GM21515 (cell line): ENCODE results near the gene FANCD2.
"Not testable (repeated sequence)": the region's sequence is repeated elsewhere in the genome, so short reads cannot be mapped to it uniquely, and the experiment has no call there.

ENCODE experiments used
- ATAC-seq: cut with Tn5 transposase; IDR thresholded peaks from one replicate; pipeline ENCODE4 v1.9.1; 2021; ENCODE audit not compliant: unreplicated experiment

The FANCD2 gene

DNA sequence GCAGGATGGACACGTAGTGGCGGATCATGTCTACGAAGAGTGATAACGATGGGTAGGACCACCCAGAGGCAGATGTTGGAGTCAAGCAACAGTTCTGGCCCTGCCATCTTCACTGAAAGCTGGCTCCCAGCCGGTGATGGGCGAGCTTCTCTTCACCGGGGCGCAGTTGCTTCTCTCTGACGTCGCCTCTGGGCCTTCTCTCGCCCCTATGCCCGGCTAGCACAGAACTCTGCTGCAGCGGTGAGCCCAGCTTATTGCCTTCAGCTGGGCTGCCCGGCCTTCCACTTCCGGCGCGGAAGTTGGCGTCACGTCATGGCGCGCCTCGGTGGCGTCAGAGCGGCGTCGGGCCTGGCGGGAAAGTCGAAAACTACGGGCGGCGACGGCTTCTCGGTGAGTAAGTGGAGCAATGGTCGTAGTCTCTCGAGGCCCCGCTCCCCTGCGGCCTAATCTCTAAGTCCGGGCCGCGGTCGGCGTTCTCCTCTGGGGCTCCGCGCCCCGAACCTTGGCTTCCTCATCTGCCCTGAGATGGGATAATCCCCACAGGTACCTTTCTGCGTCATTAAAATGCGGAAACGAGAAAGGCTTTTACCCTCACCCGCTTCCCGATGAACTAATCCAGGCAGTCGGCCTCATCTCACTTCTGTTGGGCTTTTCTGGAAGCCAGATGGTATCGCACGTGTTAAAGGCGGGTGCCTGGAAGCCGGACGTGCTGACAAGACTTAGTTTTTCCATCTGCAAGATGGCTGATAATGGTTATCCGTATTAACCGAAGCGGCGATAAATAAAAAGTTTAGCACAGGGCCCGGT is at the start of gene FANCD2:
TSS of gene FANCD2 (plus strand) at position 354 of the 807 bp plus-strand sequence. CDS start 2,221 bp downstream, outside the sequence.
- ATAC-seq = peak; percentile 89

DNA sequence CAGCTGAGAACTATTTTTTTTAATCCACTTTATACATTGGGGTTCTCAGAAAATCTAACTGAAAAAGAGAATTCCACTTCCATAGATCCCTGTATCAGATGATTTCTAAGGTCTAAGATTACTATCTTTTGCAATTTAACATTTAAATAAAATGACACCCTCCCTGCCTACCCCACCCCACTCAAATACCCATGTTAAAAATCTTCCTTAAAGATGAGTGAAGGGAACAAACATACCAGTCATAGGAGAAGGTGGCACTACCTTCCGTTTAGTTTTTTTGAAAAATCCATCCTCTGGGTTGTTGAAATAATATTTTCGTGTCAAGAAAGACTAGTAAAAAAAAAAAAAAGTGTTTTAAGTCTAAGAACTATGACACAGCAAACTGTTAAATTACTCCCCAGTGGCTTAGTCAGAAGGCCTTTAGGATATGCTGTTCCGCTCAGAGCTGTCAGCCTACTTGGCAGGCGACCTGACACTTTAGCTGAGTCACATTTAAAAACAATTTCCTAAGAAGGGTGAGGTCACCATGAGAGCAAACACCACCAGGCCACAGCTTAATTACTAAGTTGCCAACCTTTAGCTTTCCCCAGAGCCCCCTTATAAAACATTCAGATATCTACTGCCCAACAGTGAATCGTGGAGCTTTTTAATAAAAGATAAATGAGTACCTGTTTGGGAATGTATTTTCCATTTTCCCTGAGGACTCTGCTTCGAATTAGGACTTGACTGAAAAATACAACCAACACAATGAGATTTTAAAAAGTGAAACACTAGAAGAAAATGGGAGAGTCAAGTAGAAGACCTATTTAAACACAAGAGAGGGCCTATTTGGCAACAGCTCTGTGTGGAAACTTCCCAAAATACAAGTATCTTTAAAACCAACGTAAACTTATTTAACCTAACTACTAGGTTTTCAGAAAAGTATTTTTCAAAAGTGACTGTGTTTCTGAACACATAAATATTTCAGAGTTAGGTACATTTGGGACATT is 49.2 kb upstream of the FANCD2 start:
- ATAC-seq = no peak

DNA sequence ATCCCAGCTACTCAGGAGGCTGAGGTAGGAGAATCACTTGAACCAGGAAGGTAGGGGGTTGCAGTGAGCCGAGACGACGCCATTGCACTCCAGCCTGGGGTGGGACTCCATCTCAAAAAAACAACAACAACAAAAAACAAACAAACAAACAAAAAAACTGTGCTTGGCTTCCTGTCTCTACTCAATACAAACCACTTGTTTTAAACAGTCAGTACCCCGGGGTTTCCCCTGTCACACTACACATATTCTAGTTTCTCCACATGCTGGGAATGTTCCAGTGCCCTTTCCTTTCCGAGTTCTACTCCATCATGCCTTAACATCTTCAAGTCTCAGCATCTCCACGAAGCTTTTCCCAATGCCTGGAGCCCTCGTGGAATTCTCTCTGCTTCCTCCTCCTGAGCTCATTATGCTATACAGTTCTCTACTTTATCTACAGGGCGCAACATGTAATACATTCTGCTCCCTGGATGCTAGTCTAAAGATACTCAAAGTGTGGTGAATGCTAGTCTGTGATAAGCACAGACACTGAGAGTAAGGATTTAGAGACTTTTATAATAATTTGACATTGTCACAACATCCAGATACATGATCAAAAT is 47.4 kb upstream of the FANCD2 start:
- no peak for ATAC-seq

DNA sequence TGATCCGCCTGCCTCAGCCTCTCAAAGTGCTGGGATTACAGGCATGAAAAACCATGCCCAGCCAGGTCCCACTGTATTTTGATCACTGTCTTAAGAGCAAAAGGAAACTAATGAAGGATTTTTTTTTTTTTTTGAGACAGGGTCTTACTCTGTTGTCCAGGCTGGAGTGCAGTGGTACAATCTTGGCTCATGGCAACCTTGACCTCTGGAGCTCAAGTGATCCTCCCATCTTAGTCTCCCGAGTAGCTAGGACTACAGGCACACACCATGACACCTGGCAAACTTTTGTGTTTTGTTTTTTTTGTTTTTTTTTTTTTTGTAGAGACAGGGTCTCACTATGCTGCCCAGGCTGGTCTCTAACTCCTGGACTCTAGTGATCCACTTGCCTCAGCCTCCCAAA is 46.0 kb upstream of the FANCD2 start:
- ATAC-seq = no peak

DNA sequence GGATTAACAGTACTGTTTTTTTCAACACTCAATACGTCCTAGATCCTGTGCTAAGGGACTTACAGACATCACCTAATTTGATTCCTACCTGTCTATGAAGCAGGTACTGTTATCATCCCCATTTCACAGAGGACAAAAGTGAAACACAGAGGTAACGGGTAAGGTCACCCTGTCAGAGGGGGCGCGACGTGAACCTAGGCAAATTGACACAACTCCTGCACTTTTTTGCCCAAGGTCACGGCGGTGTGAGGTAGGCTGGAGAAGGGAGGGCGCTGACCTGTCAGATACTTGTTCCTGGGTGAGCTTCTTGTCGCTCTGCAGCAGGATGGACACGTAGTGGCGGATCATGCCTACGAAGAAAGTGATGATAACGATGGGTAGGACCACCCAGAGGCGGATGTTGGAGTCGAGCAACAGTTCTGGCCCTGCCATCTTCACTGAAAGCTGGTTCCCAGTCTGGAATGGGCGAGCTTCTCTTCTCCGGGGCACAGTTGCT is 40.0 kb upstream of the FANCD2 start:
- ATAC-seq = peak; percentile 27

DNA sequence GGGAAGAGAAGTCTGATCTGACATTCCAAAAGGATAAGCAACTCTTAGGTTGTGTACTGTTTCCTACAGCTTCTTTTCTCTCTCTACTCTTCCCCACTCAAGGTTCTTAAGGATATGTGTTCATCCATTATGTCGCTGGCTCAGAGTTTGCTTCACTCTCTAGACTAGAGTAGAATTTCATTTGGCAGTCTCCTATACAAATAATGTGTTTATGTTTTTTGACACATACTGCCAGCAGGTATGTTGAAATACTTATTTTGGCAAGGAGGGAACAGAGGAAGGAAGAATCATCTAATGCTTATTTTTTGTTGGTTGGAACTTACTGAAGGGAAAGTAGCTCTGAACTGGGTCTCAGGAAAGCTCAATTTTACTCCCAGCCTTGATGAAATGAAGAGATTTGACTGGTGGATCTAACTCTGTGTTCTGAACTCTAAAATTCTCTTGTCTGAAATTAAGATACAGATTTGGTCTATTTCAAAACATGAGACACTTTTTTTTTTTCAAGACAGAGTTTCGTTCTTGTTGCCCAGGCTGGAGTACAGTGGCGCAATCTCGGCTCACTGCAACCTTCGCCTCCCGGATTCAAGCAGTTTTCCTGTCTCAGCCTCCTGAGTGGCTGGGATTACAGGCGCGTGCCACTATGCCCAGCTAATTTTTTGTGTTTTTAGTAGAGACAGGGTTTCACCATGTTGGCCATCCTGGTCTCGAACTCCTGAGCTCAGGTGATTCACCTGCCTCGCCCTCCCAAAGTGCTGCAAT is 32.0 kb upstream of the FANCD2 start:
- no peak for ATAC-seq

DNA sequence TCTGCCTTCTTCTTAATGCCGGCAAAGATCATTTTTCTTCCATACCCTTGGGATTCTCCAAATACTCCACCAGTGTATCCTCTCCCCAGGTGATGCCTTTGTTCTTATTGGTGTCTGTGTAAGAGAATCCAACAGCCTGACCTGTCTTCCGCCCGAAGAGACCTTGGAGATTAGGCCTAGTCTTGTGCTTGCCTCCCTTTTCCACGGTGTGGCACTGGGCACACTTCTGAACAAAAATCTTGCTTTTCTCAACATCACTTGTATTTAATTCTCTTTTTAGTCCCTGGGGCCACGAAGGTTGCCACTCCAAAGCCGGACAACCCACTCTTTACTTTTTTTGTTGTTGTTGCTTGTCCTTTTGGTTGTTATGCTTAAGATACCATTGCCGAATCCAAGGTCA is 25.6 kb upstream of the FANCD2 start:
- ATAC-seq = no peak

DNA sequence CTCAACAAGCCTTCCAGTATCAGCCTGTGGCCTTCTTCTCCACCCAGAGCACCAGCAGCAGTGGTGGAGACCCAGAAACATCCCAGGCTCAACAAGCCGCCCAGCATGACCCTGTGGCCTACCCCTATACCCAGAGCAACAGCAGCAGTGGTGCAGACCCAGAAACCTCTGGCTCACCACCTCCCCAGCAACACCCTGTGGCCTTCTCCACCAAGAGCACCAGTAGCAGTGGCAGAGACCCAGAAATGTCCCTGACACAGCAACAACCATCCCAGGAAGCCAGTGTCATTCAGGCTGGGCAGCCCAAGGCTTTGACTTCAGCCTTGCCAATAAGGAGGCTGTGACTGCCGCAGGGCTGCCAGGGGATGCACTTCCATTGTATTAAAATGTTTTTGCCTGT is 23.3 kb upstream of the FANCD2 start:
- ATAC-seq = no peak

DNA sequence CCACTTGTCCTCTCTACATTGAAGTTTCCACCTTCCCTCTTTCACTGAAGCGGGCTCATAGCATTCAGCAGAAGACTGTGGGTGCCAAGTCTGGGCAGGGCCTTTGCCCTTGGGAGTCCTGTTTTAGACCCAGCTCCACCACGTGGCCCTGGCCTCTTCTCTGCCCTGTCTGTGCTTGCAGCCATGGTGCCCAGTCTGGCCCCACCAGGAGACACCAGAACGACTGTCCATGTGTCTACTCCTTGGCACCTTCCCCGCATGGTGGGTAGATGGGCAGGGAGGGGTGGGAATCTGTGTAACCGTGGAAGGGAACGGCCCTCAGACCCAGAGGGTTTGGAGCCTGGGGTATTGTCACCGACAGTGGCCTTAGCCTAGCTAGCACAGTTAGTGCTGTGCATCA is 21.7 kb upstream of the FANCD2 start:
- ATAC-seq = no peak

DNA sequence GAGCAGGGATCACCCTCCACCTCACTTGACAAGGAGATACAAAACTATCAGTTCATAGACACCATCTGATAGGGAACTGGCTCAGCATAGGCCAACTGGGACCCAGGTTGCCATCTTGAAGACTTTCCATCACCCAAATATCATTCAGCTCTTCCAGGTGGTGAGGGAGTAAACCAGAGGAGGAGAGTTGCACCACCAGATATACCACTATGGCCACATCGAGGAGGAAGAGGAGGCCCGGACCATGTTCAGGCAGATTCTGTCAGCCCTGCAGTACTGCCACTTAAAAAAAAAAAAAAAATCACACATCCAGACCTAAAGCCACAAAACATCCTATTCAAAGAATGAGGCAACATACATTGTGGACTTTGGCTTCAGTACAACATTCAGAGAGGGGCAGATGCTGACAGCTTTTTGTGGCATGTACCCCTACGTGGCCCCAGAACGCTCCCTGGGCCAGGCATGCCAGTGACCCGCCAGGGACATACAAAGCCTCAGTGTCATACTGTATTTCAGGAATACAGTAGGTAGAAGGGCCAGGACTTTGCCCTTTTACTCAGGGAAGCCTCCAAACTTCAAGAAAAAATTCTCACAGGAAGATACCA is 21.2 kb upstream of the FANCD2 start:
- no peak for ATAC-seq

DNA sequence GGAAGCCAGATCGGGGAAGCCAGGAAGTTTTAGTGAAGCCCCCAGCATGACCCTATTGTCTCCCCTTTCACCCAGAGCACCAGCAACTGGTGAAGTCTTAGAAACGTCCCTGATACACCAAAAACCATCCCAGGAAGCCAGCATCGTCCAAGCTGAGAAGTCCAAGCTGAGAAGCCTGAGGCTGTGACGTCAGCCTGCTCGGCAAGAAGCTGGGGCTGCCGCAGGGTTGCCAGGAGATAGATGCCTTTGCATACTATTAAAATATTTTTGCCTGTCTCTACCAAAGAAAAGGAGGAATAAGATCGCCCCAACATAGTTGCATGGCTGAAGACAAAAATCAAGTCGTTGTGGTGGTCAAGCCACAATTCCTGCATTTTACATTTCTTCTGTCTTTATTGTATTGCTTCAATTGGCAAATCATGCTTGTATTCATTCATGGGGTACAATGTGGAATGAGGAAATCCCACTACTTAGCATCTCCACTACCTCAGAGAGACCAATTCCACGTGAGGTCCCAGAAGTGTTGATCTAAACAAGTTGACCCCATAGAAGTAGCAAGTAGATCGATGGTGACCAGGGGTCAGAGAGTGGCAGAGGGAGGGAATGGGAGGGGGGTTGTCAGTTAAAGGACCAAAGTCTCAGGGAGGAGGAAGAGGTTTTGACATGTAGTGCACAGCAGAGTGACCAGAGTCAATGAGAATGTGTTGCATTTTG is 20.0 kb upstream of the FANCD2 start:
- no peak for ATAC-seq

DNA sequence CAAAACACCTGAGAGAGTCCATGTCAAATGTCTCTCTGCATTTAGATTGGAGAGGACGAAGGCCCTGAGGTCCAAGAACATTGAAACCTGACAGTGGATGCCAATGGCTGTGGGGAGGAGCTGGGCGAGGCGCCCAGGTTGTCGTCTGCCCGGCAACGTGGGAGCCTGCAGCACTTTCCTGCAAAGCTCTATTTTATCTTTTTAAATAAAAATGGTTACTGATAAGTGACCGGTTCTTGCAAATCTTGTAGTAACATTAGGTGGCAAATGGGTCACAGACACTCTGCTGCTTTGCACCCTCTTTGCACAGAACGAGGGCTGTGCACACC is 19.5 kb upstream of the FANCD2 start:
- no peak for ATAC-seq

DNA sequence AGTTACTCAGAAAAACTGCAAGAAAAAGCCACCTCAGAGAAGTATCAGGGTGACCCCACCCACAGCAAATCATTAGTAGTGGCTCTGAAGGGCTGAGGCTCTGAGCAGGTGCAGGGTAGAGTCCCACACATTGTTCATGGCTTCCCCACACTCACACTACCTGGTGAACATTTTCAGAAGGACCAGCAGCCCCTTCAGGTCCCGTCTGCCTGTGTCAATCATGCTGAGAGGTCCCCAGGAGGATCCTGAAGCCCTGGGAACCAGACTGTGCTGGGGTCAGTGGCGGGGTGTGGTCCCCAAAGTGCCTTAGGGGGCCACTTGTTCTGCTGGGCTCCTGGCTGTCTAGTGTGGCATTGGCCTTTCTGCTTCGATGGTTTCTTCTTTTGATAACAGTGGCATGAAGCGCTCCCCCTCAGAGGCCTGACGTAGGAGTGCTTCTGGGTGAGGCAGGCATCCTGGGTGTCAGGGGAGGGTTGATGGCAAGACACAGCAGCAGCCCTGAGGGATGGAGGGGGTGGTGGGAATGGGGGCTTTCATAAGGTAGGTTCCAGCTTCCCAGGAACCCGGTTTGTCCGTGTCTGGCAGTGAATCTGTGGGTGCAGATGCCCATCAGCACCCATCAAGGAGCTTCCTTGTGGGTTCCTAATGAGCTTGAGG is 19.0 kb upstream of the FANCD2 start:
- ATAC-seq = no peak

DNA sequence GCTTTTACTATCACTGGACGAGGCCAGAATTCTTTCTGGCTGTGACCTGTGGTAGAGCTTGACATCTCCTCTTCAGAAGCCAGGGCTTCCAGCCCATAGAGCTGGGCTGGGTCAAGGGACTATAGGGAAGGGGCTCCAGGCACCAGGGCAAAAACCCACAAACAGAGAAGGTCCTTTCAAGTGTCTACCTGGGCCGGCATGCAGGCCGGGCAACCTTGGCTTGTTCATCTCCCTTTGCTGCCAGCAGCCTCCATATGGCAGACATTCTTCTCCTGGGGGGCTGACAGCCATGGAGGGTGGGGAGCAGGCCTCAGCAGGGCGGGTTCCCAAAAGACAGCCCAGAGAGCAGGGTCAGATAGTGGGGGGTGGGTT is 18.0 kb upstream of the FANCD2 start:
- ATAC-seq = not testable (repeated sequence)

DNA sequence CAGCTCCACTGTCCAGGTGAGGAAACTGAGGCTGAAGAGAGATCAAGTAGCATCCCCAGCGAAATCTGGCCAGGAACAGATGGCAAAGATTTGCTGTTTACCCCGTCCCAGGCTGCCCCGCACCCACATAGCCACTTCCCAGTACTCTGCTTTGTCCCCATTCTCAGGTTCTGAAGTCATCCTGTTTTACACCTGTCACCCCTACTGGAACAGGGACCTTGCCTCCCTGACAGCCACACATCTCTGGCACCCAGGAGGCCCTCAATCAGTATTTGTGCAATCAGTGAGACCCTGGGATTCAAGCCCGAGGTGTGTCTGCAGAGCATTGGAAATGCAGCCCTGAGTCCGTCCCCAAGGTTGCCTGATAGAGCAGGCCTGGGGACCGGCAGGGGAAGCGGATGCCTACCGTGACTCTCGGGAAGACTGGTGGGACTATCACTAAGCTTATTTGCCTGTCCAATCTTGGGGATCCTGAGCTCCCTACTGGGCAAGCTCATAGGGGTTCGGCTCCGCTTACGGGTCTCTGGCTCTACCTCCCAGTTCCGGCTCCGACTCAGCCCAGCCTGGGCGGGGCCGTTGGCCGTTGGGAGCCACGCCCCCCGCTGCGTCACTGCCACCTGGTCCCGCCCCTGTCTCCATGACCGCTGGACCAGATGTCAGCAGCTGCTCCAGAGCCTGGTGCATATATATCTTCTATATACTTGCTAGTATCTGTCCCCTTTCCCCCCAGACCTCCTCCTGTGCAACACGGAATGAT is 17.5 kb upstream of the FANCD2 start:
- peak; percentile 68 for ATAC-seq

DNA sequence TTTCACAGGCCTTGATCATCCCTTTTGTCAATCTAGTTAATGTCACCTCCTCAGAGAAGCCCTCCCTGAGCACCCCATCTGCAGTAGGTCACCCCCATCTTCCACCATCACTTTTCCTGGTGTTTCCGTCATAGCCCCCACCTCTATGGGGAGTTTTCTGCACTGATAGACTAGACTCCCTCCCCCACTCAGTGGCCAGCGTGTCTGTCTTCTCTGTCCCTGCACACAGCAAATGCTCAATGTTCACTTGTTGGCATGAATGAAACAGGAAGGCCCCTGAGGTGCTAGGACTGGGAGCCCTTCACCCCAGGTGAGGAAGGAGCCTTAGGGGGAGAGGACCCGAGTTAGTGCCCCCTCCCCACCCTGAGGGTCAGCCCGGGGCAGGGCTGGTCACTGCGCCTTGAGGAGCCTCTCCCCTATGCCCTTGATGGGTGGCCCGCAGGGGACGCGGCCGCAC is 15.8 kb upstream of the FANCD2 start:
- no peak for ATAC-seq

DNA sequence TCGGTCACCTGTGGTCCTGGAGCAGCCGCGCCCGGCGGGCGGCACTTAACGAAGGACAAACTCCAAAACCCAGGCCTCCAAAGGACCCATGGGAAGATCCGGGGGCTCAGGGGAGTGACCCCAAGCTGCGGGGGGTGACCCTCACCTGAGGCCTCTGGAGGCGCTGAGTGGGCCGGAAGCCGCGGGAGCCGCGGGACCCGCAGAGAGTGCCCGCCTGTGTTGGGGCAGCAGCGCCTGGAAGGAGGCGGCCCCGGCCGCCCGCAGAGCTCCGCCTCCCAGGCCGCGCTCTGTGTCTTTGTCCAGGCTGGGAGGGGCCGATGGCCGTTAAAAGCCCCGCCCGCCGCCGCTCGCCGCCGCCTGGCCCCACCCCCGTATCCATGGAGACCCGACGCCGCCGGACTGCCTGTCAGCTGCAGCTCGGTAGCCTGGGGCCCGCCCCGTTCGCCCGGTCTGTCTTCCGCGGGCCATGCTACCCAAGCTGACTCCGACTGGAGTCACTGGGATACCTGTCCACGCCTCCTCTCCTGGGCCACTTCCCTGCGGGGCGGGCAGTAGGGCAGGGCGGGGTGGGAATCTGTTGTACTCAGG is 15.3 kb upstream of the FANCD2 start:
- peak; percentile 89 for ATAC-seq

DNA sequence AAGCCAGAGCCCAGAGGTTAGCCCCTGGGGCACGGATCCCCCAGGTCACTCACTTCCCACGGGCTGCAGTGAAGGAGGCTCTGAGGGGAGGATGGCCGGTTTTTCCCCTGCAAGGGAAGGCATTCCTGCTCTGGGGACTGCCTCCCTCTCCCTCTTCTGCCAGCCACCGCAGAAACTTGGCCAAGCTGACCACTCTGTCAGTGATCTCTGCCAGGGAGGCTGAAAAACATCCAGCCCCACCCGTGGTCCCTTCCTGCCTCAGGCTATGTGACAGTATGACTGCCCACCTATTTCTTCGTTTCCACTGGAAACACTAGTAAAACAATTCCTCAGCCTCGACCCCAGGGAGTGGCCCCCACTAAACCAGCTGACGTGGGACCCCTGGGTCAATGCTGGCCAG is 14.6 kb upstream of the FANCD2 start:
- no peak for ATAC-seq
